ENCODE data around the gene TMPRSS3.

Gene TMPRSS3

GRCh38 chr21:42435401-42435800 is 39.5 kb upstream of the TMPRSS3 start:
- TF ChIP-seq CTCF (IDR thresholded peaks at IDR 0.05; ENCODE audit: low read depth, low read length), result no peak
- H3K4me3 ChIP-seq (ENCODE audit: low read depth, low read length), result no peak overlapping the region

- no peak for TF ChIP-seq CTCF (IDR thresholded peaks at IDR 0.05; ENCODE audit: low read depth, low read length)
- H3K4me3 ChIP-seq (ENCODE audit: low read depth, low read length), result no peak overlapping the region
These were observed 39.0 kb upstream of the TMPRSS3 start for GRCh38 chr21:42434884-42435283.

- TF ChIP-seq CTCF (IDR thresholded peaks at IDR 0.05; ENCODE audit: low read depth, low read length), result no peak
- no peak overlapping the region for H3K4me3 ChIP-seq (ENCODE audit: low read depth, low read length)
These were observed 38.2 kb upstream of the TMPRSS3 start for GRCh38 chr21:42433946-42434551.

- no peak overlapping the region for H3K4me3 ChIP-seq (ENCODE audit: low read depth, low read length)
- no peak for TF ChIP-seq CTCF (IDR thresholded peaks at IDR 0.05; ENCODE audit: low read depth, low read length)
These were observed 36.8 kb upstream of the TMPRSS3 start for GRCh38 chr21:42432695-42433094.

GRCh38 chr21:42431196-42431595 is 35.3 kb upstream of the TMPRSS3 start:
- TF ChIP-seq CTCF (IDR thresholded peaks at IDR 0.05; ENCODE audit: low read depth, low read length), result no peak
- no peak overlapping the region for H3K4me3 ChIP-seq (ENCODE audit: low read depth, low read length)

- no peak for TF ChIP-seq CTCF (IDR thresholded peaks at IDR 0.05; ENCODE audit: low read depth, low read length)
- no peak overlapping the region for H3K4me3 ChIP-seq (ENCODE audit: low read depth, low read length)
These were observed 34.7 kb upstream of the TMPRSS3 start for GRCh38 chr21:42430521-42430920.

GRCh38 chr21:42429856-42430255 is 34.0 kb upstream of the TMPRSS3 start:
- TF ChIP-seq CTCF (IDR thresholded peaks at IDR 0.05; ENCODE audit: low read depth, low read length), result no peak
- no peak overlapping the region for H3K4me3 ChIP-seq (ENCODE audit: low read depth, low read length)

Measured in WI38 (cell line).